ENCODE measurements around the gene ARHGEF12.
A peak's percentile ranks its signal among the peaks of the same experiment; 100 is the strongest.
"Not testable (repeated sequence)": the region's sequence is repeated elsewhere in the genome, so short reads cannot be mapped to it uniquely, and the experiment has no call there.

The ARHGEF12 gene

GRCh38 chr11:120501976-120502755, 166.0 kb downstream of the ARHGEF12 start:
- no peak for DNase-seq

- DNase-seq: not testable (repeated sequence)
These were observed 167.3 kb downstream of the ARHGEF12 start for GRCh38 chr11:120503529-120503928.

GRCh38 chr11:120505801-120506425, 169.7 kb downstream of the ARHGEF12 start:
- no peak for DNase-seq

GRCh38 chr11:120509346-120510053, 173.3 kb downstream of the ARHGEF12 start:
- DNase-seq: no peak

- DNase-seq: no peak
These were observed 174.3 kb downstream of the ARHGEF12 start for GRCh38 chr11:120510406-120511115.

- peak; percentile 40 to 44 for DNase-seq
These were observed 175.1 kb downstream of the ARHGEF12 start, which contains the start of gene GRIK4 for GRCh38 chr11:120511116-120511819. TSS of gene GRIK4 (plus strand) at chr11:120511748. CDS start at chr11:120660319, 148,571 bp downstream.

GRCh38 chr11:120511820-120512738, 175.9 kb downstream of the ARHGEF12 start:
- DNase-seq: no peak

GRCh38 chr11:120512739-120513435, 176.7 kb downstream of the ARHGEF12 start:
- no peak for DNase-seq

- DNase-seq: no peak
These were observed 177.5 kb downstream of the ARHGEF12 start for GRCh38 chr11:120513436-120514315.

GRCh38 chr11:120514541-120515121, 178.4 kb downstream of the ARHGEF12 start:
- DNase-seq: no peak

GRCh38 chr11:120515186-120515723, 179.0 kb downstream of the ARHGEF12 start:
- DNase-seq: no peak

- no peak for DNase-seq
These were observed 180.5 kb downstream of the ARHGEF12 start for GRCh38 chr11:120516461-120517389.

GRCh38 chr11:120517390-120517761, 181.2 kb downstream of the ARHGEF12 start:
- no peak for DNase-seq

GRCh38 chr11:120517801-120518291, 181.6 kb downstream of the ARHGEF12 start:
- DNase-seq: no peak

- DNase-seq: no peak
These were observed 182.1 kb downstream of the ARHGEF12 start for GRCh38 chr11:120518356-120518755.

GRCh38 chr11:120519474-120519873, 183.3 kb downstream of the ARHGEF12 start:
- no peak for DNase-seq

- DNase-seq: no peak
These were observed 184.0 kb downstream of the ARHGEF12 start for GRCh38 chr11:120520091-120520822.
